Upper lobe of left lung (tissue), 6 donors: ENCODE measurements around the gene SEPTIN7. TPM values are rescaled to one million over a fixed set of nuclear protein-coding genes. Genes with fewer than 3 reads are reported as not detected.

Experiments used
- ATAC-seq, 2 donors: fragments of 200-7000 bp; cut with Tn5 transposase; one replicate each; pipeline ENCODE4 v1.9.1; 2022; ENCODE audit warnings: mild to moderate bottlenecking in 2 of 2, moderate library complexity in 2 of 2; ENCODE audit not compliant: low FRiP score in 2 of 2
- DNase-seq, 2 donors: peaks; one replicate each; pipeline ENCODE4 v3.0.0-alpha.2; 2019 to 2020
- H3K27ac ChIP-seq, 4 donors: fragments of 200-600 bp; sonication (generic); one replicate each; pipeline ENCODE4 v1.5.1; 2016 to 2019
- H3K27me3 ChIP-seq, 4 donors: fragments of 200-600 bp; sonication (generic); one replicate each; pipeline ENCODE4 v1.5.1; 2017 to 2019
- H3K36me3 ChIP-seq, 4 donors: fragments of 200-600 bp; sonication (generic); one replicate each; pipeline ENCODE4 v1.5.1; 2016 to 2019
- H3K4me1 ChIP-seq, 4 donors: fragments of 200-600 bp; sonication (generic); one replicate each; pipeline ENCODE4 v1.5.1; 2018 to 2019
- H3K4me3 ChIP-seq, 4 donors: fragments of 200-600 bp; sonication (generic); one replicate each; pipeline ENCODE4 v1.5.1; 2017 to 2019; ENCODE audit warnings: mild to moderate bottlenecking in 2 of 4, moderate library complexity in 1 of 4
- H3K9me3 ChIP-seq, 4 donors: fragments of 200-600 bp; sonication (generic); one replicate each; pipeline ENCODE4 v1.5.1; 2018 to 2019
- EP300 ChIP-seq, 4 donors: sonication (generic); formaldehyde crosslinking; IDR thresholded peaks; one replicate each; pipeline ENCODE4 v1.5.1; 2017; ENCODE audit warnings: antibody characterized with exemption in 4 of 4, control low read depth in 2 of 4
- POLR2A ChIP-seq, 4 donors: fragments of 450-650 bp; IDR thresholded peaks; one replicate each; pipeline ENCODE4 v1.5.1; 2016 to 2017; ENCODE audit warnings: antibody characterized with exemption in 4 of 4, mild to moderate bottlenecking in 2 of 4
- POLR2AphosphoS5 ChIP-seq, 2 donors: sonication (generic); formaldehyde crosslinking; IDR thresholded peaks; one replicate each; pipeline ENCODE4 v1.5.1; 2017; ENCODE audit warnings: antibody characterized with exemption in 2 of 2
- WGBS, 2 donors: methylation state at CpG; one replicate each; pipeline ENCODE4 v1.1.5; 2017 to 2018; 5-methylcytosine and 5-hydroxymethylcytosine counted together
- total RNA-seq, 6 donors: library from RNA; depleted of rRNA in 4 of 6; stranded (reverse); fragments of >200 nt in 4 of 6; gene quantifications; one replicate each; pipeline versions ENCODE4 v1.1.0 to v1.2.1, GENCODE V29; 2016 to 2021
- TF ChIP-seq, protein P1 (sequence below), 6 experiments: fragments of 450-650 bp in 4 of 6; fragments of 200-600 bp in 2 of 6; sonication (generic) in 2 of 6; IDR thresholded peaks; one replicate each; pipeline ENCODE4 v1.5.1; 2016 to 2019; ENCODE audit warnings: antibody characterized with exemption in 6 of 6
- donor health status: DM: no; HTN: no; CAD: no; lungs with moderate emphysema.
- donor health status: DM: no; HTN: yes; CAD: no; lungs with severe emphysema.

SEPTIN7 gene
- total RNA-seq, 6 donors from 2014 or later = 47.1 to 215 (median 142) TPM

DNA sequence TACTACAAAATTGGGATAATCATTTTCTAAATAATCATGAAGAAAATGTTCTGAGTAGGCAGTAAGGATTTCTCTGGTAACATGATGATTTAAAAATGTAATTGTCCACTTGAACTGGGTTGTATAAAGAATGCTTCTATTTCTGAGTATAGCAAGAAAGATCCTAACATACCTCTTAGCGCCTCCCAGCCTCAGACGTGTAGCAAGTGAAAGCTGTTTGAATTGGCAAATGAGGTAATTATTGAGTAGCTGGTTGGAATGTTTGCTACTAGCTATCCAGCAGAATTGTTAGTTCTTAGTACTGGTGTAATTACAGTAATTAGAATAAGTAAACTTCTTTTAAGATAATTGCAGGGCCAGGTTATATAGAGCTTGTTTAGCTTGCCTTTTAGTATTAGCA, 47.9 kb downstream of the SEPTIN7 start:
- ATAC-seq (no peak), DNase-seq (no peak)
- Histone ChIP-seq H3K4me1 (peaks cover 0 to 13% (median 11%) of the 10 kb centered on the region in 4 donors), H3K9me3 (no peaks in the 10 kb centered on the region), H3K27ac (no peak overlapping the region), H3K4me3 (no peak overlapping the region), H3K27me3 (no peaks in the 10 kb centered on the region), H3K36me3 (peaks cover 0 to 14% (median 6%) of the 10 kb centered on the region in 4 donors)
- WGBS, 2 donors = 59 to 69% methylated on average over 2 of the region's 2 CpGs
- TF ChIP-seq, protein P1, sequence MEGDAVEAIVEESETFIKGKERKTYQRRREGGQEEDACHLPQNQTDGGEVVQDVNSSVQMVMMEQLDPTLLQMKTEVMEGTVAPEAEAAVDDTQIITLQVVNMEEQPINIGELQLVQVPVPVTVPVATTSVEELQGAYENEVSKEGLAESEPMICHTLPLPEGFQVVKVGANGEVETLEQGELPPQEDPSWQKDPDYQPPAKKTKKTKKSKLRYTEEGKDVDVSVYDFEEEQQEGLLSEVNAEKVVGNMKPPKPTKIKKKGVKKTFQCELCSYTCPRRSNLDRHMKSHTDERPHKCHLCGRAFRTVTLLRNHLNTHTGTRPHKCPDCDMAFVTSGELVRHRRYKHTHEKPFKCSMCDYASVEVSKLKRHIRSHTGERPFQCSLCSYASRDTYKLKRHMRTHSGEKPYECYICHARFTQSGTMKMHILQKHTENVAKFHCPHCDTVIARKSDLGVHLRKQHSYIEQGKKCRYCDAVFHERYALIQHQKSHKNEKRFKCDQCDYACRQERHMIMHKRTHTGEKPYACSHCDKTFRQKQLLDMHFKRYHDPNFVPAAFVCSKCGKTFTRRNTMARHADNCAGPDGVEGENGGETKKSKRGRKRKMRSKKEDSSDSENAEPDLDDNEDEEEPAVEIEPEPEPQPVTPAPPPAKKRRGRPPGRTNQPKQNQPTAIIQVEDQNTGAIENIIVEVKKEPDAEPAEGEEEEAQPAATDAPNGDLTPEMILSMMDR (IDR thresholded peaks at IDR 0.05) = no peak
- no peak for TF ChIP-seq POLR2A (IDR thresholded peaks at IDR 0.05)
- TF ChIP-seq POLR2AphosphoS5 (IDR thresholded peaks at IDR 0.05) = no peak
- TF ChIP-seq EP300 (IDR thresholded peaks at IDR 0.05) = no peak

DNA sequence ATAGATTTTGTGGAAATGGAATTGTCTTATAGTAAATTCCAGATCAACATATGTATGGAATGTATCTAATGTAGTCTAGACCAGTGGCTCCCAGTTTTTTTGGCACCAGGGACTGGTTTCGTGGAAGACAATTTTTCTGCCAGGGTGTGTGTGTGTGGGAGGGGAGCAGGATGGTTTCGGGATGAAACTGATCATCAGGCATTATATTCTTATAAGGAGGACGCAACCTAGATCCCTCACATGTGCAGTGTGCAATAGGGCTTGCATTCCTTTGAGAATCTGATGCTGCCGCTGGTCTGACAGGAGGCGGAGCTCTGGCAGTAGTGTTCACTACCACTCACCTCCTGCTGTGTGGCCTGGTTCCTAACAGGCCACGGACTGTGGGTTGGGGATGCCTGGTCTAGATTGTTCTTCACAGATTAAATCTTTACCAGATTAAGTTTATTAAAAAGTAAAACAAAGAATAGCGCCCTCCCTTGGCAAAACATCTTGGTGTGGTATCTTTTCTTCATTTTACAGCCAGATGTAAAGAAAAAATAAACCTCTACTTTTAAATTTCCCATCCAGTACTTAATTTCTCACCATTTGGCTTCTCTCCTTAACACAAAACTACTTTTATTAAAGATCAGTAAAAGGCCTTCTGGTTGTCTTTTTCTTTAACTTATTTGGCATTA, 48.4 kb downstream of the SEPTIN7 start:
- Histone ChIP-seq H3K36me3 (peaks cover 0 to 14% (median 6%) of the 10 kb centered on the region in 4 donors), H3K27ac (no peak overlapping the region), H3K9me3 (no peaks in the 10 kb centered on the region), H3K4me1 (peaks cover 0 to 13% (median 11%) of the 10 kb centered on the region in 4 donors), H3K27me3 (no peaks in the 10 kb centered on the region), H3K4me3 (no peak overlapping the region)
- no peak for ATAC-seq
- WGBS, 2 donors = 72 to 84% methylated on average over 7 of the region's 7 CpGs
- DNase-seq = no peak
- TF ChIP-seq, protein P1 (IDR thresholded peaks at IDR 0.05) = no peak
- TF ChIP-seq POLR2AphosphoS5 (IDR thresholded peaks at IDR 0.05) = no peak
- no peak for TF ChIP-seq EP300 (IDR thresholded peaks at IDR 0.05)
- TF ChIP-seq POLR2A (IDR thresholded peaks at IDR 0.05) = no peak

DNA sequence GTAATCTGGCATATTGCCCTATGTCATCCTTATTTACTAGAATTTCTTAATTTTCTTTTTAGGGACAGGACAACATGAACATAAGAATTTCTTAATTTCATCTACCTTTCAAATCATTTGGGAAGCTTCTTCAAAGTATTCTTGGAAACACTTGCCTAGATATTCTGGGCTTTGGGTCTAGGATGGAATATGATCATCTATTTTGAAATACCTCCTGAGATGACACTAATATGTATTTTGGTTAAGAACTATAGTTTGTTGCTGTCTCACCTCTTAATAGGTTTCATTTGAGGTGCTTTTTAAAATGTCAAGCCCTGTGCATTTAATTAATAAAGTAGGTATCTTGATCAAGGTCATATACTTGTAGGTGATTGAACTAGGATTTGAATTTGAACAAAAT, 49.1 kb downstream of the SEPTIN7 start:
- H3K4me3 ChIP-seq = no peak overlapping the region
- no peaks in the 10 kb centered on the region for H3K27me3 ChIP-seq
- H3K4me1 ChIP-seq = peaks cover 0 to 13% (median 11%) of the 10 kb centered on the region in 4 donors
- peaks cover 0 to 8% (median 6%) of the 10 kb centered on the region in 4 donors for H3K36me3 ChIP-seq
- H3K9me3 ChIP-seq = no peaks in the 10 kb centered on the region
- ATAC-seq (no peak), DNase-seq (no peak)
- no peak for TF ChIP-seq EP300 (IDR thresholded peaks at IDR 0.05)
- TF ChIP-seq, protein P1 (IDR thresholded peaks at IDR 0.05) = no peak
- TF ChIP-seq POLR2AphosphoS5 (IDR thresholded peaks at IDR 0.05) = no peak
- no peak for TF ChIP-seq POLR2A (IDR thresholded peaks at IDR 0.05)
- H3K27ac ChIP-seq = no peak overlapping the region

Other genes starting within 250 kb of the SEPTIN7 start
- gene HERPUD2, start 105.9 kb upstream of the SEPTIN7 start, total RNA-seq = 10 to 100 TPM; 29.6 to 63.9 (median 42.2) TPM